Subcutaneous abdominal adipose tissue (tissue), 5 donors: Measurements from ENCODE around the gene UXT.
"Not testable (repeated sequence)": the region's sequence is repeated elsewhere in the genome, so short reads cannot be mapped to it uniquely, and the experiment has no call there.

Source experiments
- H3K27ac ChIP-seq: one replicate; pipeline ENCODE4 v1.7.0; 2013; ENCODE audit warnings: low read depth, mild to moderate bottlenecking, inconsistent platforms, low read length, moderate library complexity
- H3K27me3 ChIP-seq, 5 donors: one replicate each; pipeline ENCODE4 v1.7.0; 2013; ENCODE audit warnings: low read length in 5 of 5, inconsistent platforms in 1 of 5; ENCODE audit not compliant: control insufficient read depth in 5 of 5, insufficient read depth in 4 of 5
- H3K36me3 ChIP-seq, 5 donors: one replicate each; pipeline ENCODE4 v1.7.0; 2013; ENCODE audit warnings: low read length in 5 of 5; ENCODE audit not compliant: control insufficient read depth in 5 of 5, insufficient read depth in 5 of 5
- H3K4me1 ChIP-seq, 5 donors: one replicate each; pipeline ENCODE4 v1.7.0; 2013; ENCODE audit warnings: low read length in 5 of 5, mild to moderate bottlenecking in 3 of 5, moderate library complexity in 1 of 5; ENCODE audit not compliant: control insufficient read depth in 5 of 5, insufficient read depth in 5 of 5
- H3K4me3 ChIP-seq, 5 donors: one replicate each; pipeline ENCODE4 v1.7.0; 2013; ENCODE audit warnings: low read length in 5 of 5, low read depth in 1 of 5
- H3K9ac ChIP-seq, 5 donors: one replicate each; pipeline ENCODE4 v1.7.0; 2013; ENCODE audit warnings: low read length in 5 of 5, mild to moderate bottlenecking in 4 of 5, moderate library complexity in 3 of 5
- H3K9me3 ChIP-seq, 5 donors: one replicate each; pipeline ENCODE4 v1.7.0; 2013; ENCODE audit warnings: low read length in 5 of 5; ENCODE audit not compliant: control insufficient read depth in 5 of 5
- donor health status: healthy.
- donor health status: healthy.
- donor health status: healthy.
- donor health status: healthy.
- donor health status: healthy.

Gene UXT

GRCh38 chrX:47675959-47676859, 17.2 kb upstream of the UXT start:
- H3K27me3 ChIP-seq: peaks cover 2 to 16% (median 5%) of the 10 kb centered on the region in 5 donors
- not testable (repeated sequence) for H3K9ac ChIP-seq, H3K27ac ChIP-seq, H3K9me3 ChIP-seq, H3K36me3 ChIP-seq, H3K4me3 ChIP-seq, H3K4me1 ChIP-seq

- H3K27me3 ChIP-seq: peaks cover 2 to 16% (median 5%) of the 10 kb centered on the region in 5 donors
- no peak overlapping the region for H3K4me3 ChIP-seq
- peaks cover 0 to 7% (median 3%) of the 10 kb centered on the region in 5 donors for H3K9me3 ChIP-seq
- H3K9ac ChIP-seq: no peak overlapping the region
- H3K27ac ChIP-seq: no peak overlapping the region
- no peaks in the 10 kb centered on the region for H3K36me3 ChIP-seq
- no peaks in the 10 kb centered on the region for H3K4me1 ChIP-seq
These were observed 15.8 kb upstream of the UXT start for GRCh38 chrX:47674776-47675175.

- H3K9me3 ChIP-seq, H3K4me1 ChIP-seq, H3K36me3 ChIP-seq, H3K27me3 ChIP-seq, H3K9ac ChIP-seq, H3K27ac ChIP-seq, H3K4me3 ChIP-seq: not testable (repeated sequence)
These were observed 6.8 kb upstream of the UXT start for GRCh38 chrX:47665797-47666196.

GRCh38 chrX:47664737-47665136, 5.8 kb upstream of the UXT start:
- Histone ChIP-seq H3K4me1 (peaks cover 0 to 2% (median under 1%) of the 10 kb centered on the region in 5 donors), H3K4me3 (no peak overlapping the region), H3K9ac (no peak overlapping the region), H3K9me3 (no peaks in the 10 kb centered on the region), H3K36me3 (no peaks in the 10 kb centered on the region), H3K27me3 (peaks cover 0 to 2% (median 0%) of the 10 kb centered on the region in 5 donors), H3K27ac (no peak overlapping the region)

- Histone ChIP-seq H3K4me1 (peaks cover 0 to 11% (median 7%) of the 10 kb centered on the region in 5 donors), H3K36me3 (peaks cover under 1 to 3% (median 1%) of the 10 kb centered on the region in 5 donors), H3K9me3 (no peaks in the 10 kb centered on the region), H3K27me3 (peaks cover 0 to 5% (median 2%) of the 10 kb centered on the region in 5 donors), H3K27ac (no peak overlapping the region), H3K9ac (no peak overlapping the region), H3K4me3 (no peak overlapping the region)
These were observed 3.2 kb upstream of the UXT start for GRCh38 chrX:47662144-47662657.

GRCh38 chrX:47661539-47661938, 2.6 kb upstream of the UXT start:
- Histone ChIP-seq H3K9ac (no peak overlapping the region), H3K4me3 (no peak overlapping the region), H3K27ac (no peak overlapping the region), H3K27me3 (peaks cover 0 to 5% (median 2%) of the 10 kb centered on the region in 5 donors), H3K9me3 (no peaks in the 10 kb centered on the region), H3K36me3 (peaks cover 7 to 10% (median 8%) of the 10 kb centered on the region in 5 donors), H3K4me1 (peaks cover 0 to 11% (median 7%) of the 10 kb centered on the region in 5 donors)

- peak overlapping the region; percentile 60 to 84 (median 74) for H3K4me3 ChIP-seq
- peaks cover 0 to 5% (median 2%) of the 10 kb centered on the region in 5 donors for H3K27me3 ChIP-seq
- H3K4me1 ChIP-seq: peaks cover 0 to 11% (median 7%) of the 10 kb centered on the region in 5 donors
- peaks cover 8 to 20% (median 18%) of the 10 kb centered on the region in 5 donors for H3K36me3 ChIP-seq
- no peaks in the 10 kb centered on the region for H3K9me3 ChIP-seq
- H3K27ac ChIP-seq: peak overlapping the region; percentile 93
- H3K9ac ChIP-seq: peak overlapping the region in 2 of 5 donors; percentile 82 to 94
These were observed 394 bp upstream of the UXT start for GRCh38 chrX:47659421-47659726.

GRCh38 chrX:47658301-47658683, 688 bp downstream of the UXT start:
- Histone ChIP-seq H3K27me3 (peaks cover 0 to 5% (median 2%) of the 10 kb centered on the region in 5 donors), H3K9me3 (no peaks in the 10 kb centered on the region), H3K4me3 (peak overlapping the region; percentile 72 to 84 (median 76)), H3K36me3 (peaks cover 8 to 27% (median 18%) of the 10 kb centered on the region in 5 donors), H3K4me1 (peaks cover 0 to 11% (median 7%) of the 10 kb centered on the region in 5 donors), H3K27ac (peak overlapping the region; percentile 93), H3K9ac (peak overlapping the region in 2 of 5 donors; percentile 57 to 87)

- Histone ChIP-seq H3K27me3 (peaks cover 0 to 3% (median 0%) of the 10 kb centered on the region in 5 donors), H3K27ac (peak overlapping the region; percentile 79), H3K9me3 (peaks cover 0 to 4% (median 0%) of the 10 kb centered on the region in 5 donors), H3K4me1 (peaks cover 0 to 18% (median 17%) of the 10 kb centered on the region in 5 donors), H3K4me3 (peak overlapping the region; percentile 63 to 81 (median 70)), H3K9ac (peak overlapping the region in 3 of 5 donors; percentile 53 to 59 (median 59)), H3K36me3 (peaks cover 0 to 17% (median 7%) of the 10 kb centered on the region in 5 donors)
These were observed 7.7 kb downstream of the UXT start for GRCh38 chrX:47651043-47651905.
